Measurements from ENCODE around the gene CD36. TPM values are rescaled to one million over a fixed set of nuclear protein-coding genes. Genes with fewer than 3 reads are reported as not detected.

The CD36 gene
- total RNA-seq, 1 experiment from 2014 or later = 0.28 TPM

DNA sequence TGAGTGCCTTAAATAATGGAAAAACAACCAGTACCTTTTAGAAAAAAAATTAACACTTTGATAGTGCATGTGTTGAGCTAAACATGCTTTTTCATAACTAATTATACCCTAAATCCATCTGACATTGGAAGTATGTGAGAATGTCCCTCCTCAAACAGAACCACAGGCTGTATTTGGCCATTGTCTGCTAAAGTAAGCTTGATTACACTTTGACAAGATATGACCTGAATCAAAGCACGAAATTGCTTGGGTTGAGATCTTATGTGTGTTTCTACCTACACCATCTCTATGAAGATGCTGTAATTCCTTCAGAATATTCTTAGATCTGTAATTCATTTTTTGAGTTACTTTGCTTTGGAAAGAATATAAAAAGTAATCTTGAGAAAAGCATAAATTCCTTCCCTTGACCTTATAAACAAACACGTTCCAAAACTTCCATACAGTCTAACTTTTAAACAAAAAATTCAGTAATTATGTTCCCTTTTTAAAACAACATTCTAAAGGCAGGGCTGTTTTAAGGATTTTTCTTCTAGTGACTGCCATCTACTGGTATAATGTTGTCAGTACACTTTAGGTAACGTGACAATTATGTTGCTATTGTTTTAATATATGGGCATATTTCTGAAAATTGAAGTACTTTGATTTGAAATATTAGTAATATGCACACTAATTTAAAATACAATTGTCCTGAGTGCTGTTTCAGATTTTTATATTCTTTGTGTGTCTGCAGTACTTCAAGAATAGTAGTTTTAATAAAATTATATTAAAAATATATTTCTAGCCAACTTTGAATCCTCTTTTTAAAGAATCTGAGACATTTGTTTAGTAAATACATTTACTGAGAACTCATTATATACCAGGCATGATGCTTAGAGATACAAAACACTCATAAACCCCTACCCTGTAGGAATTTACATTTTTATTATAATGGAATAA is 20.9 kb downstream of the CD36 start:
- no peak overlapping the region for H3K14ac ChIP-seq (ENCODE audit: insufficient read depth, low read length)
- no peak overlapping the region for H3K4me3 Mint-ChIP-seq
- no peak overlapping the region for H3K4ac ChIP-seq (ENCODE audit: low read depth, low read length)
- no peaks in the 10 kb centered on the region for H3K79me2 ChIP-seq (ENCODE audit: insufficient read depth, low read length)
- no peaks in the 10 kb centered on the region for H3K23me2 ChIP-seq (ENCODE audit: insufficient read length, low read depth, low read length, poor library complexity, severe bottlenecking)
- H2BK120ac ChIP-seq (ENCODE audit: low read depth, low read length, poor library complexity, severe bottlenecking) = no peak overlapping the region
- H3K9ac ChIP-seq (ENCODE audit: extremely low read depth, insufficient read length, low read length) = no peak overlapping the region
- H3K36me3 Mint-ChIP-seq (ENCODE audit: insufficient read depth in 1 of 3, low read depth in 3 of 3) = no peaks in the 10 kb centered on the region
- no peak overlapping the region for H2BK20ac ChIP-seq (ENCODE audit: low read depth, low read length, poor library complexity, severe bottlenecking)
- no peak overlapping the region for H2AFZ ChIP-seq (ENCODE audit: low read length)
- WGBS (ENCODE audit: extremely low coverage, insufficient read length, low lambda C conversion rate) = no CpG with 5 or more reads among the region's 3 CpGs
- no peak overlapping the region for H3K56ac ChIP-seq (ENCODE audit: insufficient read length, low read depth, low read length)
- TF ChIP-seq, protein P1, sequence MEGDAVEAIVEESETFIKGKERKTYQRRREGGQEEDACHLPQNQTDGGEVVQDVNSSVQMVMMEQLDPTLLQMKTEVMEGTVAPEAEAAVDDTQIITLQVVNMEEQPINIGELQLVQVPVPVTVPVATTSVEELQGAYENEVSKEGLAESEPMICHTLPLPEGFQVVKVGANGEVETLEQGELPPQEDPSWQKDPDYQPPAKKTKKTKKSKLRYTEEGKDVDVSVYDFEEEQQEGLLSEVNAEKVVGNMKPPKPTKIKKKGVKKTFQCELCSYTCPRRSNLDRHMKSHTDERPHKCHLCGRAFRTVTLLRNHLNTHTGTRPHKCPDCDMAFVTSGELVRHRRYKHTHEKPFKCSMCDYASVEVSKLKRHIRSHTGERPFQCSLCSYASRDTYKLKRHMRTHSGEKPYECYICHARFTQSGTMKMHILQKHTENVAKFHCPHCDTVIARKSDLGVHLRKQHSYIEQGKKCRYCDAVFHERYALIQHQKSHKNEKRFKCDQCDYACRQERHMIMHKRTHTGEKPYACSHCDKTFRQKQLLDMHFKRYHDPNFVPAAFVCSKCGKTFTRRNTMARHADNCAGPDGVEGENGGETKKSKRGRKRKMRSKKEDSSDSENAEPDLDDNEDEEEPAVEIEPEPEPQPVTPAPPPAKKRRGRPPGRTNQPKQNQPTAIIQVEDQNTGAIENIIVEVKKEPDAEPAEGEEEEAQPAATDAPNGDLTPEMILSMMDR (conservative IDR thresholded peaks at IDR 0.05) = peak; percentile 78
- no peak overlapping the region for H3K23ac ChIP-seq (ENCODE audit: insufficient read length, low read depth, low read length)
- H2BK15ac ChIP-seq (ENCODE audit: low read depth, low read length) = no peak overlapping the region
- no peaks in the 10 kb centered on the region for H3K27me3 Mint-ChIP-seq (ENCODE audit: low read depth)
- no peak overlapping the region for H2BK5ac ChIP-seq (ENCODE audit: insufficient read length, low read length)
- H3K4me1 ChIP-seq (ENCODE audit: insufficient read depth, low read length) = no peaks in the 10 kb centered on the region
- no peaks in the 10 kb centered on the region for H4K20me1 ChIP-seq (ENCODE audit: control insufficient read depth, insufficient read depth, insufficient read length)
- H3K27ac Mint-ChIP-seq = no peak overlapping the region
- no peak for DNase-seq
- no peak overlapping the region for H4K8ac ChIP-seq (replicated peaks; ENCODE audit: insufficient read length, low read depth, low read length)
- H4K91ac ChIP-seq (ENCODE audit: insufficient read length, low read depth, low read length) = no peak overlapping the region
- H3T11ph ChIP-seq (ENCODE audit: low read length) = no peak overlapping the region
- H4K5ac ChIP-seq (ENCODE audit: insufficient read length, low read depth, low read length) = no peak overlapping the region
- H3K79me1 ChIP-seq (ENCODE audit: insufficient read depth, low read depth, low read length, poor library complexity, severe bottlenecking) = no peaks in the 10 kb centered on the region
- H3K4me2 ChIP-seq (ENCODE audit: insufficient read depth, insufficient read length, low read length) = no peak overlapping the region
- no peaks in the 10 kb centered on the region for H3K9me3 Mint-ChIP-seq
- H3K18ac ChIP-seq (ENCODE audit: insufficient read length, low read depth, low read length) = no peak overlapping the region
- H3K9me3 ChIP-seq (ENCODE audit: control insufficient read depth, low read depth, low read length) = no peaks in the 10 kb centered on the region
- H3K4me1 Mint-ChIP-seq = no peaks in the 10 kb centered on the region
- no peak overlapping the region for H2BK12ac ChIP-seq (ENCODE audit: insufficient read length, low read depth, low read length)
- H2AK5ac ChIP-seq (ENCODE audit: insufficient read length, low read length) = no peak overlapping the region
- no peak overlapping the region for H3K27ac ChIP-seq (ENCODE audit: insufficient read length, low read depth, low read length)
- no peaks in the 10 kb centered on the region for H3K27me3 ChIP-seq (ENCODE audit: insufficient read depth, low read length)

Data from H9 (cell line).